GM18907 (cell line): ENCODE results near the gene TPSD1.
"Not testable (repeated sequence)": the region's sequence is repeated elsewhere in the genome, so short reads cannot be mapped to it uniquely, and the experiment has no call there.

Experiments
- ATAC-seq: cut with Tn5 transposase; IDR thresholded peaks from one replicate; pipeline ENCODE4 v1.9.1; 2021; ENCODE audit warnings: mild to moderate bottlenecking, moderate library complexity; ENCODE audit not compliant: unreplicated experiment

The TPSD1 gene

GRCh38 chr16:1262210-1262845 is 6.5 kb downstream of the TPSD1 start:
- no peak for ATAC-seq

- no peak for ATAC-seq
Observed at GRCh38 chr16:1262846-1263221, 7.0 kb downstream of the TPSD1 start.

GRCh38 chr16:1263591-1264344 is 7.9 kb downstream of the TPSD1 start:
- ATAC-seq: no peak

GRCh38 chr16:1264345-1265089 is 8.6 kb downstream of the TPSD1 start:
- no peak for ATAC-seq

DNA sequence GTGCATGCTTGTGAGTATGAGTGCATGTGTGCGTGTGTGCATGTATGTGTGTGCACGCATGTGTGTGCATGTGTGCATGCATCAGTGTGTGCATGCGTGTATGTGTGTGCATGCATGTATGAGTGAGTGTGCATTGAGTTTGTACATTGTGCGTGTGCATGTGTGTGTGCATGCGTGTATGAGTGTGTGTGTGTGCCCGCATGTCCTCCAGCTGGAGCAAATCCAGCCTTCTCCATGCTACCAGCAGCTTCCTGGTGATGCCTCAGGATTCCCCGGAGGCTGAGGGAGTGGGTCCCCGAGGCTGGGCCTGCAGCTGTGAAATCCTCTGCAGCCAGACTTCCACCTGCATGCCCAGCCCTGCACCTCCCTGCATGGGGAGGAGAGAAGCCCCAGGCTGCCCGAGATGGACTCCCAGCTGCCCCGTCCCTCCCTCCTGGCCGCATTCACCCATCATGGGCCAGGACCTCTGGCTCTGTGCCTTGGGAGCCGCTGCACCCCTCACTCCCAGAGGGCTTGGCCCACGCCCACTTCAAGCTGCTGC is 9.3 kb downstream of the TPSD1 start:
- no peak for ATAC-seq

- no peak for ATAC-seq
Observed at GRCh38 chr16:1265826-1266225, 10.0 kb downstream of the TPSD1 start.

DNA sequence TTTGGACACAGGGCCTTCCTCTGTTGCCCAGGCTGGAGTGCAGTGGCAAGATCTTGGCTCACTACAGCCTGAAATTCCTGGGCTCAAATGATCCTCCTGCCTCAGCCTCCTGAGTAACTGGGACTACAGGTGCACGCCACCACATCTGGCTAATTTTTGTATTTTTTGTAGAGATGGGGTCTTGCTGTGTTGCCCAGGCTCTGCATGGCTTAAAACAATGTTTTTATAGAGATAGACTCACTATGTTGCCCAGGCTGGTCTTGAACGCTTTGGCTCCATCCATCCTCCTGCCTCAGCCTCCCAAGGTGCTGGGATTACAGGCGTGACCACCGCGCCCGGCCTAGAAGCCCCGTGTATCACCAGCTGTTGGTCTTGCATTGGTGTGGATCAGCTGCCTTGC is 13.5 kb downstream of the TPSD1 start:
- not testable (repeated sequence) for ATAC-seq

- ATAC-seq: no peak
Observed at GRCh38 chr16:1271380-1271723, 15.5 kb downstream of the TPSD1 start.

DNA sequence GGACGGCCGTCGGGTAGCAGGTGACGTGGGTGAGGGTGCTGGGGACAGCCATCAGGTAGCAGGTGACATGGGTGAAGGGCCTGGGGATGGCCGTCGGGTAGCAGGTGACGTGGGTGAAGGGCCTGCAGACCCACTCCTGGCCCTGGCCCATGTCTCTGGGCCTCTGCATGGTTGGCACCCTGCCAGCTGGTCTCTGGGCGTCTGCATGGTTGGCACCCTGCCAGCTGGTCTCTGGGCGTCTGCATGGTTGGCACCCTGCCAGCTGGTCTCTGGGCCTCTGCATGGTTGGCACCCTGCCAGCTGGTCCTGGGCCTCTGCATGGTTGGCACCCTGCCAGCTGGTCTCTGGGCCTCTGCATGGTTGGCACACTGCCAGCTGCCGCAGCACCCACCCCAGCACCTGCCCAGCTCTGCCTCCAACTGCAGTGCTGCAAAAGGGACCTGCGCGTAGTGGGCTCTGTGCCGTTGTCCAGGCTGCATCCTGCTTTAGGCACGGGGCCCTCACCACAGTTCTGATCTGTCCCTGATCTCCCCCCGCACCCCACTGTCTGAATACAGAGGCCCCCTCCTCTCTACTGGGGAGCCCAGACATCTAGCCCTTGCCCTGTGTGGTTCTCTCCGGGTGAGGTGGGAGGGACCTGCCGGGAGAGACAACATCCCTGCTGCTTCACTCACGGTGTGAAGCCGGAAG is 16.0 kb downstream of the TPSD1 start:
- not testable (repeated sequence) for ATAC-seq

- no peak for ATAC-seq
Observed at GRCh38 chr16:1272453-1273198, 16.8 kb downstream of the TPSD1 start.

DNA sequence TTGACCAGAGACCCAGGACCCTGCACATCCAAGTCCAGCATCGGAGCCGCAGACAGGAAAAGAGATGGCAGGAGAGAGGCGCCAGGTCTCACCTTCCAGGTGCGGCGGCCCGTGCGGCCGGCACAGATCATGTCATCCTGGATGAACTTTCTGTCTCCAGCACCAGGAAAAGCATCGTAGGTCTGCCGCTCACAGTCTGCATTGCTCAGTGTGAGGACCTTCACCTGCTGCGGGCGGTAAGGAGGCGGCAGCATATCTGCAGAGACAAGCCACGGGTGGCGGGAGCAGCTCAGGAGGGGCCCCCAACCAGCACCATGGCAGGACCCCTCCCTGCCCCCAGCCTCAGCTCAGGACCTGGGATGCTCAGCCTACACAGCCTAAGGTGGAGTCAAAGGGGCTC is 17.9 kb downstream of the TPSD1 start:
- ATAC-seq: no peak

DNA sequence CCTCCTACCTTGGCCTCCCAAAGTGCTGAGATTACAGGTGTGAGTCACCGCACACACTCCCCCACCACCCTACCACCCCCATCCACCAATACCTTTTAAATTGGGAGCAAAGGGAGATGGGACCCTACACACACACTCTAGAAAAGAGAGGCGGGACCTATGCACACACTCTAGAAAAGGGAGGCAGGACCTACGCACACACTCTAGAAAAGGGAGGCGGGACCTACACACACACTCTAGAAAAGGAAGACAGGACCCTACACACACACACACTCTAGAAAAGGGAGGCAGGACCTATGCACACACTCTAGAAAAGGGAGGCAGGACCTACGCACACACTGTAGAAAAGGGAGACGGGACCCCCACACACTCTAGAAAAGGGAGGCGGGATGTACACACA is 18.9 kb downstream of the TPSD1 start:
- ATAC-seq: no peak

GRCh38 chr16:1275791-1276579 is 20.1 kb downstream of the TPSD1 start:
- ATAC-seq: no peak

DNA sequence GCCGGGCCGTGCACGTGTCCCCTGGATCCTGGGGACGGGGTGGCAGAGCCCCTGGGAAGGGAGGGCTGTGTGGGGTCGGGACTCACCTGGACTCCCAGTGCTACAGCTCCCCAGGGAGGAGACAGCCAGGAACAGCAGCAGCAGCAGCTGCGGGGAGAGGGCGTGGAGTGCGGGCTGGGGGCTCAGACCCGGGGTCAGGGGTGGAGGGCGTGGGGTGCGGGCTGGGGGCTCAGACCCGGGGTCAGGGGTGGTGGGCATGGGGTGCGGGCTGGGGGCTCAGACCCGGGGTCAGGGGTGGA is 20.7 kb downstream of the TPSD1 start:
- ATAC-seq: no peak

- no peak for ATAC-seq
Observed at GRCh38 chr16:1277151-1277598, 21.3 kb downstream of the TPSD1 start.

GRCh38 chr16:1277617-1278282 is 21.9 kb downstream of the TPSD1 start:
- ATAC-seq: no peak

- ATAC-seq: no peak
Observed at GRCh38 chr16:1278477-1278876, 22.6 kb downstream of the TPSD1 start.

- no peak for ATAC-seq
Observed at GRCh38 chr16:1279081-1279944, 23.4 kb downstream of the TPSD1 start.
